Frontal cortex (tissue), 4 donors: ENCODE data around the gene PCNP. TPM values are rescaled to one million over a fixed set of nuclear protein-coding genes. Genes with fewer than 3 reads are reported as not detected.
"Not testable (repeated sequence)": the region's sequence is repeated elsewhere in the genome, so short reads cannot be mapped to it uniquely, and the experiment has no call there.

Experiments
- DNase-seq, 2 donors: peaks; one replicate each; pipeline ENCODE4 v3.0.0; 2012; ENCODE audit warnings: low spot score in 2 of 2
- FAIRE-seq: peaks from 2 replicates; lab custom pipeline; 2012; peaks lifted over from hg19 to GRCh38; lab: Jason Lieb, UNC
- total RNA-seq: library from RNA; depleted of rRNA; stranded (reverse); fragments of >200 nt; gene quantifications from one replicate; pipeline ENCODE4 v1.2.3, GENCODE V29; 2014
- donor health status: control.
- donor health status: control.
- donor health status: control.

Gene PCNP
- total RNA-seq, 1 donor from 2014 or later = 124 TPM

- FAIRE-seq = no peak
These were observed 57.3 kb downstream of the PCNP start for GRCh38 chr3:101631098-101631796.

DNA sequence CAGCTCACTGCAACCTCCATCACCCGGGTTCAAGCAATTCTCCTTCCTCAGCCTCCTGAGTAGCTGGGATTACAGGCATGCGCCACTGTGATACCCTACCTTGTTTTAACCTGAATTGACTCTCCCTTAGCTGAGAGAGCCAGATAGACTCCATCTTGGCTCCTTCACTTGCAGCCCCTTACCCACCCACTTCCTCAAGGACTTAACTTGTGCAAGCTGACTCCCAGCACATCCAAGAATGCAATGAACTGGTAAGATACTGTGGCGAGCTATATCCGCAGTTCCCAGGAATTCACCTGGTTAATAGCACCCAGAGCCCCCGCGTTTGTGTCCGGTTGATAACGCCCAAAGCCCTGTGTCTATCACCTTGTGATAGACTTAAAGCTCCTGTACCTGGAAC, 58.0 kb downstream of the PCNP start:
- FAIRE-seq, DNase-seq: not testable (repeated sequence)

More at GRCh38 chr3:101631098-101631796, 57.3 kb downstream of the PCNP start:
- no peak for DNase-seq

DNA sequence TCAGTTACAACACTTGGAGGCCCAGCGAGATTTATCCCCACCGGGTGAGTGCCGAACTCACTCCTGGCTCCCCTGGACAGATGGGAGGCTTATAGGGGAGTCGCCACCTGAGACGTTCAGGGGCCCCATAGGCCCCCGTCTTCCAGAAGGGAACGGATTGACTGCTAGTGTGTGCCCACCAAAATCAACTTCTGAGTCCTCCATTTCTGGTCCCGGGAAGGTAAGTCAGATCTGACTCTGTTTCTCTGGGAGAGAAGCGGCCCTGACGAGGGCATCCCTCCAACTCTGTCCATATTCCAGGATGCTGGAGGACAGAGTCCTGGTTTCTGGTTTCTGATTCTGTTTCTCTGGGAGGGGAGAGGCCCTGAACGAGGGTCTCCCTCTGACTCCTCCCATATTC, 58.6 kb downstream of the PCNP start:
- DNase-seq (no peak), FAIRE-seq (no peak)

GRCh38 chr3:101633186-101633585, 59.2 kb downstream of the PCNP start:
- FAIRE-seq = no peak

GRCh38 chr3:101634591-101635196, 60.7 kb downstream of the PCNP start:
- no peak for DNase-seq
- no peak for FAIRE-seq

More at GRCh38 chr3:101633186-101633585, 59.2 kb downstream of the PCNP start:
- DNase-seq = no peak

- DNase-seq = no peak
- FAIRE-seq = no peak
These were observed 61.4 kb downstream of the PCNP start for GRCh38 chr3:101635345-101635744.

DNA sequence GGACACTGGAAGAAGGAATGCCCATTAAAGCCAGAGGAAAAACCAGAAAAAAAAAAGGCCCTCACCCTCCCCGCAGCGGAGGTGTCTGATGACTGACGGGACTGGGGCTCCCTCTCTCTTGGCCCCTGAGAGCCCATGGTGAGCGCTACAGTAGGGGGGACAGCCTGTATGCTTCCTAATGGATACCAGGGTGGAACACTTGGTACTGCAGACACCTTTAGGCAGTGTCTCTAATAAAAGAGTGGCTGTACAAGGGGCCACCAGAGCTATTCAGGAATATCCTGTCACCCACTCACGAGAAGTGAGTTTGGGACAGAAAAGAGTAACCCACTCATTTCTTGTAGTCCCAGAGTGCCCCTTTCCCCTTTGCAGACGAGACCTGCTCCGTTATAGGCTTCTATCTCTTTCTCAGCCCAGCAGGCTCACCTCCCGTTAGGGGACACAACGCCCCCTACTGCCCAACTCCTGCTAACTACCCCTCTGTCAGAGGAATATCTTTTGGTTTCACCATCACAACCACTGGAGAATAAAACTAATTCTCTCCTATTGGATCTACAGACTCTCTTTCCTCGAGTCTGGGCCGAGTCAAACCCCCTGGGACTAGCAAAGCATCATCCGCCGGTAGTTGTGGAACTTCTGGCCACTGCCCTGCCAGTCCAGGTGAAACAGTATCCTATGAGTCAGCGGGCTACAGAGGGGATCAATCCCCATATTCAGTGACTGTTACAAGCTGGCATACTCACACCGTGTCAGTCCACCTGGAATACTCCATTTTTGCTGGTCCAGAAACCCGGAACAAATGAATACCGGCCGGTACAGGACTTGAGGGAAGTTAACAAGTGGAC, 62.2 kb downstream of the PCNP start:
- DNase-seq (peak in 1 of 2 donors; percentile 16), FAIRE-seq (no peak)

DNA sequence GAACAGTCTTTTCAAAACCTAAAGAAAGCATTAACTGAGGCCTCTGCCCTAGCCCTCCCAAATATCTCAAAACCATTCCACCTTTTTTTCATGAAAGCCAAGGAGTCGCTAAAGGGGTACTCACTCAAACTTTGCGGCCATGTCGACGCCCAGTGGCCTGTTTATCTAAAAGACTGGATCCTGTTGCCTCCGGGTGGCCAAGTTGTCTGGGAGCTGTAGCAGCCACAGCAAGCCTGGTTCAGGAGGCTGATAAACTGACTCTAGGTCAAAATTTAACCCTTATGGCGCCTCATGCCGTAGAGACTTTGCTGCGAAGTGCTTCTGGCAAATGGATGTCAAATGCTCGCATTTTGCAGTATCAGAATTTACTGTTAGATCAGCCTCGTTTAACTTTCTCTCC, 63.5 kb downstream of the PCNP start:
- no peak for DNase-seq
- no peak for FAIRE-seq

- FAIRE-seq (no peak), DNase-seq (no peak)
These were observed 64.3 kb downstream of the PCNP start for GRCh38 chr3:101638261-101638745.

GRCh38 chr3:101639280-101639963, 65.4 kb downstream of the PCNP start:
- DNase-seq (no peak), FAIRE-seq (no peak)

DNA sequence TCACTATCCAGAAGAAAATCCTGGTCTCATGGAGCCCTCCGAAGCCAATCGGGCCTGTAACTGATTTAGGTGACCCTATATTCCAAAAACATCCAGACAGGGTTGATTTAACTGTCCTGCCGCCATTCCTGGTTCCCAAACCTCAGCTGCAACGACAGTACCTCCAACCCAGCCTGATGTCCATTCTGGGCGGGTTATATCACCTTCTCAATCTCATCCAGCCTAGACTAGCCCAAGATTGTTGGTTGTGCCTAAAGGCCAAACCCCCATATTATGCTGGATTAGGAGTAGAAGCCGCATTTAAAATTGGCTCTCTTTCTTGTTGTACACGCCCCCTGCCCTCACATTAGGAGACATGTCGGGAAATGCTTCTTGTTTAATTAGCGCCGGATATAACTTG, 66.3 kb downstream of the PCNP start:
- FAIRE-seq = no peak

DNA sequence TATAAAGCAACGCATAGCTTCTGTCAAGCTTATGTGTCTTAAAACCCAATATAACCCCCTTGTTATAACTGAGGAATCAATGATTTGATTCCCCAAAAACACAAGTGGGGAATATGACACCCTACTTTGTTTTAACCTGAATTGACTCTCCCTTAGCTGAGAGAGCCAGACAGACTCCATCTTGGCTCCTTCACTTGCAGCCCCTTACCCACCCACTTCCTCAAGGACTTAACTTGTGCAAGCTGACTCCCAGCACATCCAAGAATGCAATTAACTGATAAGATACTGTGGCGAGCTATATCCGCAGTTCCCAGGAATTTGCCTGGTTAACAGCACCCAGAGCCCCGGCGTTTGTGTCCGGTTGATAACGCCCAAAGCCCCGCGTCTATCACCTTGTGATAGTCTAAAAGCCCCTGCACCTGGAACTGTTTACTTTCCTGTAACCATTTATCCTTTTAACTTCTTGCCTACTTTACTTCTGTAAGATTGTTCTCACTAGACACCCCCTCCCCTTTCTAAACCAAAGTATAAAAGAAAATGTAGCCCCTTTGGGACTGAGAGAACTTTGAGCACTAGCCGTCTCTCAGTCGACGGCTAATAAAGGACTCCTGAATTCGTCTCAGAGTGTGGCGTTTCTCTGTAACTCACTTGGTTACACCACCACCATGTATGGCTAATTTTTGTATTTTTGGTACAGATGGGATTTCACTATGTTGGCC, 67.6 kb downstream of the PCNP start:
- FAIRE-seq, DNase-seq: not testable (repeated sequence)

More for the DNA sequence above, 66.3 kb downstream of the PCNP start:
- DNase-seq = no peak

DNA sequence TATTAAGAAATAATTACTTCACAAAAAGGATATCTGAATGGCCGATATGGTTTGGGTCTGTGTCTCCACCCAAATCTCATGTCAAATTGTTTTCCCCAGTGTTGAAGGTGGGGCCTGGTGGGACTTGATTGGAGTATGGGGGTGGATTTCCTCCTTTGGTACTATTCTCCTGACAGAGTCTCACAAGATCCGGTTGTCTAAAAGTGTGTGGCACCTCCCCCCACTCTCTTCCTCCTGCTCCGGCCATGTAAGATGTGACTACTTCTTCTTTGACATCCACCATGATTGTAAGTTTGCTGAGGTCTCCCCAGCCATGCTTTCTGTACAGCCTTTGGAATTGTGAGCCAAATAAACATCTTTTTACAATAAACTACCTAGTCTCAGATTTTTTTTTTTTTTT, 68.5 kb downstream of the PCNP start:
- DNase-seq = no peak
- FAIRE-seq = no peak

DNA sequence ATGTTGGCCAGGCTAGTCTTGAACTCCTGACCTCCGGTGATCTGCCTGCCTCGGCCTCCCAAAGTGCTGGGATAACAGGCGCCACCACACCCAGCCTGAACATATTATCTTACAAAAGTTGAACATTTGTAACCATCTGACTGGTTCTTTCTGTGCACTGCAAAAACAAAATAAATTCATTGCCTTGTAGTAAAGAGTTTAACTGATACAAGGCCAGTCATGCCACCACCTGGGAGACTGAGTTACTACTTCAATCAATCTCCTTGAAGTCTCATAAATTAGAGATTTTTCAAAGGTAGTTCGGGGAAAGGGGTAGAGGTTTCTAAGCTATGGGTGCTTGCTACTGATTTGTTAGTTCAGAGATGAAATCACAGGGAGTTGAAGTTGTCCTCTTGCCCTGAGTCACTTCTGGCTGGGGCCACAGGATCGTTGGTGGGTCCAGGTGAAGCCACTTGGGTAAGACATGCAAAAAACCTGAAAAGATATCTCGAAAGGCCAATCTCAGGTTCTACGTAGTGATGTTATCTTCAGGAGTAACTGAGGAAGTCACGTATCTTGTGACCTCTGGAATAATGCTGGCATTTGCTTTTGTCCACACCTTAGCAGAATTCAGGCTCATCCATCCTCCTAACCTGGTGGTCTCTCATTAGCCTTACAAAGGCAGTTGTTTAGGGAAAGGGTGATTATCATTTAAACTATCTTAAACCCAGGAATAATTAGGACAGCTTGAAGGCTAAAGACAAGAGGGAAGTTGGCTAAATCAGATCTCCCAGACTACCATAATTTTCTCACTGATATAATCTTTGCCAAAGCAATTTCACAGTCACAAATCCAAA, 69.2 kb downstream of the PCNP start:
- DNase-seq (no peak), FAIRE-seq (no peak)
